NCI-H1694 treated with DMSO at 0.1 percent for 48 hours (cell line): Measurements from ENCODE around the gene FBXW8.

Source experiments
- DNase-seq: peaks from one replicate; lab custom pipeline; 2025; lab: John Stamatoyannopoulos, UW

Gene FBXW8

DNA sequence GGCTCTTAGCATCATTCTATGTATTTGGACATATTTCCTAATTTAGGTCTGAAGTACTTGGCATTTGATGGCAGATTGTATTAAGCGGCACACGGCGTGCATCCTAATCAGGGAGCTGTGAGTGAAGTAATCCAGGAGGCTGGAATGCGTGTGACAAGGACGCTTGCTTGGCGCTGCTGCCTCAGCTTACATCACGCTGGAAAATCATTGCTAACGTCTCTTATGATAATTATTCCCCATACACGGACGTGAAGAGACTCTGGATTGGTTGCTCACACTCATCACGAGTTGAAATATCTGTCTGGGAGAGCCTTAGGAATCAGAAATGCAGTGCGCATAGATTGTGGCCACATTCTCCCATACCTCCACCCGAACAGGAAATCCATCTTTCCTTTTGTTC is 85.3 kb downstream of the FBXW8 start:
- no peak for DNase-seq

DNA sequence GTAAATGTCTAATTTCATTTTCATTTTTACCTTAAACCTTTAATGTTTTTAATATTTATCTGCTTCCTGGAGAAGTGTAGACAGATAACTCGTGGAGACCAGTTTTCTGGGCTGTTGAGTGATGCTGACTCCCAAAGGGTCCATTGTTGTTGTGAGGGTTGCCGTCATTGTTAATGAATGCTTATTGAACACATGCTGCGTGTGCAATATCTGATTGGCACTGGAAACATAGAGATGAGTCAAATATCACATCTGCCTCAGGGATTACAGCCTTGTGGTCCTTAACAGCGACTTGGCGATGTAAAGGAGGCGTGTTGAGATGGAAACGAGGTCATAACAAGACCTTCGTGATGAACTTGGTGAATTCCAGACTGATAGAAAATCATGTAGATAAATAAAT is 85.9 kb downstream of the FBXW8 start:
- DNase-seq, result no peak

DNA sequence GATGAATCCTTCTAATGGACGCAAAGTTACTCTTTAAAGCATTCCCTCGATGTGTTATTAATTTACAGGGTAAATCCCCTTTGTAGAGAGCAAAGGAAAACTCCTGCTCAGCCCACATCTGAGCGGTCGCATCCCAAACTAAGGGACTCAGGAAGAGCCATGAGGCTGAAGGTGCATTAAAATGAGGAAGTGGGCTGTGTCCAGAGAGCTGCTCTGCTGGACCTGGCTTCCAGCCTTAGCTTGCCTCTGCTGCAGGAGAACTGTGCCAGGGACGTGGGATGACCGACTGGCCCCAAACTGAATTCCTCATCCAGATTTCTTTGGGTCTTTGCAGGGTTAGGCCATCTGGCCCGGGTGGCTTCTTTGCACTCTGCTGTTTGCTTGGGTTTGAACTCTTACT is 88.3 kb downstream of the FBXW8 start:
- no peak for DNase-seq

DNA sequence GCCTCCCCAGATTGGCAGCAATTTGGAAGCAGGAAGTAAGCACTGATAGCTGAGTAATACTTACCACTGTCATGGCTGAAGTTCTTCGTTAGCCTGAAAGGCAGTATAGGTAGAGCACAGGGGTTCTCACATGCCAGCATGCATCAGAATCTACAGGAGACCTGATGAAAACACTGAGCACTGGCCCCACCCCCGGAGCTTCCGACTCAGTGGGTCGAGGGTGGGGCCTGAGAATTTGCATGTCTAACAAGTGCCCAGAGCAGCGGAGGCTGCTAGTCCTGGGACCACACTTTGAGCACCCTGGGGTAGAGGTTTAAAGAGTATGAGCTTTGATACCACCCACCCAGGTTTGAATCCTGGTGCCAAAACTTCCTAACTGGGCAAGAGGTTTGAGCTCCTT is 89.6 kb downstream of the FBXW8 start:
- no peak for DNase-seq

- DNase-seq, result no peak
Observed at GRCh38 chr12:117002051-117002817, 91.5 kb downstream of the FBXW8 start.

DNA sequence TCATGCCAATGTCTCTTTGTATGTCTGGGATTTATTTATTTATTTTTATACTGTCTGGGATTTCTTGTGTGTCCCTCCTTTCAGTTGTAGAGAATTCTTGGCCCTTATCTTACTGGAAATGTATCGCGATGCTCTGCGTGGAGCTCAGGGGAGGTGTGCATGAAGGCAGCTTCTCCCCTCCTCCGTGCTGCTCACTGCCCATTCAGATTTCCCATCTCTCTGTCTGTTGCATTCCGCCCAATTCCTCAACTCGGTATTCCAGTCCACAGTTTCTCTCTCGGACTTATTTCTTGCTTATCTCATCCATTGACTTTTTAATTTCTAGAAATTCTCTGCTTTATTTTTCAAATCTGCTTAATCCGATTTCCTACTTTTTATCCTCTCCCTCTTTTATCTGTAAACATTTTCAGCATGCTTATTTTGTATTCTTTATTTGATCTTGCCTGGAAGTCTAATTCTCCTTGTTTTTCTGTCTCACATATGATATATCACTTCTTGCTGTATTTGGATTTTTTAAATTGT is 93.2 kb downstream of the FBXW8 start:
- DNase-seq, result no peak

DNA sequence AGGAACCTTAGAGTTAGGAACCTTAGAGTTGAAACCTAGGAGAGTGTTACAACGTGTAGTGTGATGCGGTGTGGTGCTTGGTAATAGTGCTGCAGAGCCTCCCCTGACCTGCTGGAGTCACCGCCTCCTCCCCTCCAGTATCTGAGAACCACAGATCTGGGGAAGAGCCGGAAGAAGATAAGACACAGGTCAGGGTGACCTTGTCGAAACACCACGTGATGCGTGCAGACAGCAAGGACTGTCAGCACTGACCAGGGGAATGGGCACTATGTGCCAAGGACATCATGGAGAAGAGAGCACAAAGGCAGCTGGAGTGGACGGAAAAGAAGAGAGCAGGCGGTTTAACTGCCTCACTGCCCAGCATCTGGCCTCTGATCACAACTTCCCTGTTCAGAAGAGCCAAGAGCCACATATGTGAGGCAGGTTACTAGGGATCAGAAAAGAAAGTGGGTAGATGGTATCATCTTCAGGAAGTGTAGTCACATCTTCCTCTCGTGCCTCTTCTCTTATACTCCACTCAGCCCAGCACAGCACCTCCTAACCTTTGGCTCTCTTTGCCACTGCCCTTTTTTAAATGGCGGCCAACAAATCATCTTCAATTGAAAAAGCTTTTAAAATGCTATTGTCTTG is 94.8 kb downstream of the FBXW8 start:
- no peak for DNase-seq

DNA sequence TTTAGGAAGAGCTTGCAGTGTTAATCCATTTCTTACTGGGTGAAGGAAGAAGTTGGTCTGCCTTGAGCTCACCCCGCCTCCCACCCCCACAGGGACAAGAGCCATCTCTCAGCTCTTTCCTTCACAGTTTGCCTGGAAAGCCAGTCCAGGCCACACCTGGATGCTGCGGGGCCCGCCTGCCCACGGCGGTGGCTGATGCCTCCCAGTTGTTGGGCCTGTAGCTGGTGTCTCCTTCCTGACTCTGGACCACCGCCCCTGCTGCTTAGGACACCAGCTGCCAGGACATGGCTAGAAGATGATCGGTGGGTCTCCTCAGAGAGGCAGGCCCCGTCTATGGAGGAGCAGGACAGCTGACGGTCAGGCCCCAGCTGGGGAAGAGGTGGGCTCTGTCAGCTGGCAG is 95.6 kb downstream of the FBXW8 start:
- no peak for DNase-seq

DNA sequence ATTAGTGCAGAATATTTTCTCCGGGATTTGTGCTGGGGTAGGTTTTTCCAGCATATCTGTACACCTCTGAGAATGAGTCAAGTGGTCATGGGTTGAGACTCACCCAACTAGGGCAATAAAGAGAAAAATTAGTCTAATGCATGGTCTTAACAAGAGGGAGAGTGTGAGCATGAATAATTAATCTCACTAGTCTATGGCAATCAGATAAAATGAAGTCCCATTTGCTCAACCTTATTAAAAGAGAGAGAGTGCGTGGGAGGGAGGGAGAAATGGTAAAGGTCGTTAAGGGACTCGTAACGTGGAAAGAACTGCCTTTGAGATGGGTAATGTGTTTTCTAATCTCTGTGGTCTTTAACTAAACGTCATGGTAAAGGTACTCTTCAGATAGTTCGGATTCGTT is 96.8 kb downstream of the FBXW8 start:
- no peak for DNase-seq

DNA sequence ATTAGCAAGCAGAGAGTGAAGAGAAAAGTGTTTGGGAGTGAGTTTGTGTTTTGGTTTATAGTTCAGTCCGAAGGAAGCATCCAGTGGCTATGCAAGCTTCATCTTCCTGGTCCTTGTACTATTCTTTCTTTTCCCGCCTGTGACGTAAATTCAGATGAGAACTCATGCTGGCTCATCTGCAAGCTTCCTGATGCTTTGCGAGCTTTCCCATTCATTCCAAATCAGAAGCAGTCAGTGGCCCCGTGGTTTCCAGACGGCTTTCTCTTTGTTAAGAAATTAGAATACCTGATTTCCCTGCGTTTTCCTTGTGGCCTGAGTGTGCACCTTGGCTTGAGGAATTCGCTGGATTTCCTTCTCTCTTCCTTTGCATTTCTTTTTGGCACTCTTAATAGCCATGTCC is 99.0 kb downstream of the FBXW8 start:
- DNase-seq, result no peak

DNA sequence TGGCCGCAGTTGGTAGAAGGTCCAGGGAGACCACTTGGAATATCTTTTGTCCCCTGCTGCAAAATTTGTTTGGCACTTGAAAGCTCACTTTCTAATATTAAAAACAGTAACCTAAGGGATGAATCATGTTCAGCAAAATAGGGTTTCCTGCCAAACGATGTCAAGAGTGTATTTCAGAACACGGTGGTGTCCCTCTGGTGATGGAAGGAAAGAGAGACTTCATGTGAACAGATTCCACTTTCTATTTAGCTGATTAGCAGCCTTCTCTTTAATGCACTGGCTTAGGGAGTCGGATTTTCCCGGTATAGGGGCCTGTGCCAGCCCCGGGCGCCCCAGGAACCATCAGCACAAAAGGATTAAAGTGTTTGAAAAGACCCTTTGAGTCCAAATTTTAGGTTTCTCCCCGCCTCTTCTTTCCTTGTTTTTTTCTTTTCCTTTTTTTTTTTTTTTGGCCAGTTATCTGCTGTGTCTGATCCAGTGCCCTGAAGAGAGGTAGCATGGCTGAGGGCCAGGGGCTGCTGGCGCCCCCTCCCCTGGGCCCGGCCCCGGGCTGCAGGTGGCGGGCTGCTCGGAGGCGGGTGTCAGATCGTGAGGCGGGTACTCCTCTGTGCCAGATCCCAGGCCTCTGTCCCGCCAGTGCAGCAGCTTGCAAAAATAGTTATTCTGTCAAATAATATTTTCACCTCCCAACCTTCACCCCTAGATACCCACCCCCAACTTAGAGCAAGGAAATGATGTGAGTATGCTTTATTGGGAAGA is 100.1 kb downstream of the FBXW8 start:
- no peak for DNase-seq

GRCh38 chr12:117011988-117012805 is 101.4 kb downstream of the FBXW8 start:
- no peak for DNase-seq

DNA sequence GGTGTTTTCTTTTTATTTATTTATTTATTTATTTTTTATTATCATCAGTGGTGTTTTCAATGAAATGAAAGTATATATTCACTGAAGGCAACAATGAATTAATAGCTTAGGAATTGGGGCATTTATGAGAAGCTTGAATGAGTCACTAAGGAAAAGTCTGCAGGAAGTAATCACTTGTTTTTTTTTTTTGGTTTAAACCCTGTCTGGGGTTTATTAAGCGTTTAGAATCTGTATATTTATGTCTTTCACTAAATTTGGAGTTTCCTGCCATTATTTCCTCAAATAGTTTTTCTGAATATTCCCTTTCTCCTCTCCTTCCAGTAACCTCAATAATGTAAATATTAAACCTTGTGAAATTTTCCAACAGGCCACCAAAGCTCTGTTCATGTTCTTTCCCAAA is 103.0 kb downstream of the FBXW8 start:
- no peak for DNase-seq

GRCh38 chr12:117014342-117014887 is 103.7 kb downstream of the FBXW8 start:
- no peak for DNase-seq

DNA sequence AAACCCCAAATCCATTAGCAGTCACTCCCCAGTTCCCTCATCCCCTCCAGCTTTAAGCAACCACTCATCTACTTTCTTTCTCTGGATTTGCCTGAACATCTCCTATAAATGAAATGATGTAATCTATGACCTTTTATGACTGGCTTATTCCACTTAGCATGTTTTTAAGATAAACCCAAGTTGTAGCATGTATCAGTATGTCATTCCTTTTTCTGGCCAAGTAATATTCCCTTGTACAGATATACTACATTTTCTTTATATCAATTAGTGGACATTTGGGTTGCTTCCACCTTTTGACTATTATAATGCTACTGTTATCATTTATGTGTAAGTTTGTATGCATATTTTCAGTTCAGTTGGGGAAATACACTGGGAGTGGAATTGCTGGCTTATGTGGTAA is 105.1 kb downstream of the FBXW8 start:
- DNase-seq, result no peak

DNA sequence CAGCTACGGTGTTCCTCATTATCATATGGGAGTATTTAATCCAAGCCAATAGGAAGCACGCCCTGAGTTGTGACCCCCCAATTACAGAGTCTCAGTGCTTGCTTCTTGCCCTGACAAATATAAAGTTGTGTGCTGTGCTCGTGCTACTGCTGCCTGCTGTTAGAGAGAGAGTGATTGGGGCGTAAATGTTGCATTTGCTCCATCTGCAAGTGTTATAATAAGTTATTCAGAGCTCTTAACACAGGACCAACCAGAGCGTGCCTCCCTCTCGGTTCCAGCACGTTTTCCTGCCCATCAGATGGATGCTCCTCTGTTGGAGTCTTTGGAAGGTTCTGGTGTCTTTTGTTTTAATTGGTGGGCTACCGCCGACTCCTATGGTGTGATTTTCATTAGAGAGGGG is 107.1 kb downstream of the FBXW8 start:
- DNase-seq, result no peak

GRCh38 chr12:117018276-117018675 is 107.5 kb downstream of the FBXW8 start:
- no peak for DNase-seq

GRCh38 chr12:117018685-117019084 is 107.9 kb downstream of the FBXW8 start:
- DNase-seq, result no peak

GRCh38 chr12:117019866-117020265 is 109.1 kb downstream of the FBXW8 start:
- DNase-seq, result no peak

DNA sequence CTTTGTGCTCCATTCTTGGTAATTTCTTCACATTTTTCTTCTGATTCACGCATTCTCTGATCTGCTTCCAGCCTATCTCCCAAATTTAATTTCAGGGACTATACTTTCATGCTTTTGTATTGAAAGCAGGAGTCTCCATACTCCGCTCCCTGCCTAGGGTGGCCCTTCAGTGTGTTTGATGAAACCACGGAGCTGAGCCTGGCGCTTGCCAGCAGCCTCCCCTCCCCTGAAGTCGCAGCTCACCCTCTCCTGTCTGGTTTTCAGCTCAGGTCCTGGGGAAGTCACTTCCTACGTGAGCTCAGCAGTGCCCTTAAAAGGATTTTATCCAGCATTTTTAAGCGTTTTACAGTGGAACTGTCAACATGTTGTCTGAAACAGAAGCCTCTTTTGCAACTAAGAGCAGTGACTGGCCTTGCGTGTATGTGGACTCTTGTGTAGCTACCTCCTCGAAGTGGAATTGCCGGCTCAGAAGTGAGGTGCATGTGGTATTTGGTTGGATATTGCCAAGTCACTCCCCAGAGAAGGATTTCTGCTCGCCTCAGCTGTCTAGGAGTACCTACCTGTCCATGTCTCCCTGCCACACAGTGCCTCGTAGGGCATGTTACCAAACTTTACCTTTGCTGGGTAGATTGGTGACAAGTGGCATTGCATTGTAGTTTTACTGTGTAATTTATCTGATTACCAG is 109.9 kb downstream of the FBXW8 start:
- DNase-seq, result no peak

- no peak for DNase-seq
Observed at GRCh38 chr12:117022465-117022864, 111.7 kb downstream of the FBXW8 start.
